Measurements from ENCODE around the gene ATG14. TPM values are rescaled to one million over a fixed set of nuclear protein-coding genes. Genes with fewer than 3 reads are reported as not detected.
A peak's percentile ranks its signal among the peaks of the same experiment; 100 is the strongest.

The ATG14 gene
- total RNA-seq, 1 donor from 2014 or later: 4.8 TPM

DNA sequence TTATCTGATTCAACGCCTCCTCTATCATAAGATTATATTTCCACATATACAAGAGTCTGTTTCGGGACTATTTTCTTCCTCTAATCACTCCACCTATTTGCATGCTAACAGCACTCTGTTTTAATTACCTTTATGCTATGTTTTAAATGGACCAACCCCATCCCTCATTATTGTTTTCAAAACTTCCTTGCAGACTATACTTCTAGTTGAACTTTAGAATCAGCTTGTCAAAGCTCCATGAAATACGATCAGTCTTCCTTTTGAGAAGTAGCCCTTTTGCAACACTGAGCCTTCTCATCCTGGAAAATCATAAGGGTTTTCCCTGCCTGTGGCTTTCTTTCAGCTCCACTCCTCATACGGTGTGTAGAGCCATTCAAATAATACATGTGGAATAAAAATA is 36.9 kb downstream of the ATG14 start:
- peak overlapping the region; percentile 99 for H3K27ac Mint-ChIP-seq
- no peaks in the 10 kb centered on the region for H3K9me3 Mint-ChIP-seq
- no peak for DNase-seq (ENCODE audit: low spot score)
- peaks cover 33% of the 10 kb centered on the region for H3K36me3 Mint-ChIP-seq (ENCODE audit: low read depth)
- peak overlapping the region; percentile 66 for H3K4me3 Mint-ChIP-seq
- peaks cover 54% of the 10 kb centered on the region for H3K4me1 Mint-ChIP-seq (ENCODE audit: low read depth)
- intact Hi-C loops (cut with micrococcal nuclease): loop anchor here (1.0 to 10.0 kb wide), 11 partner anchors 12 to 1894 kb away; partner anchors contain the start of genes AP5M1, ATG14, DLGAP5 and EXOC5
- no peaks in the 10 kb centered on the region for H3K27me3 Mint-ChIP-seq (ENCODE audit: insufficient read depth)

DNA sequence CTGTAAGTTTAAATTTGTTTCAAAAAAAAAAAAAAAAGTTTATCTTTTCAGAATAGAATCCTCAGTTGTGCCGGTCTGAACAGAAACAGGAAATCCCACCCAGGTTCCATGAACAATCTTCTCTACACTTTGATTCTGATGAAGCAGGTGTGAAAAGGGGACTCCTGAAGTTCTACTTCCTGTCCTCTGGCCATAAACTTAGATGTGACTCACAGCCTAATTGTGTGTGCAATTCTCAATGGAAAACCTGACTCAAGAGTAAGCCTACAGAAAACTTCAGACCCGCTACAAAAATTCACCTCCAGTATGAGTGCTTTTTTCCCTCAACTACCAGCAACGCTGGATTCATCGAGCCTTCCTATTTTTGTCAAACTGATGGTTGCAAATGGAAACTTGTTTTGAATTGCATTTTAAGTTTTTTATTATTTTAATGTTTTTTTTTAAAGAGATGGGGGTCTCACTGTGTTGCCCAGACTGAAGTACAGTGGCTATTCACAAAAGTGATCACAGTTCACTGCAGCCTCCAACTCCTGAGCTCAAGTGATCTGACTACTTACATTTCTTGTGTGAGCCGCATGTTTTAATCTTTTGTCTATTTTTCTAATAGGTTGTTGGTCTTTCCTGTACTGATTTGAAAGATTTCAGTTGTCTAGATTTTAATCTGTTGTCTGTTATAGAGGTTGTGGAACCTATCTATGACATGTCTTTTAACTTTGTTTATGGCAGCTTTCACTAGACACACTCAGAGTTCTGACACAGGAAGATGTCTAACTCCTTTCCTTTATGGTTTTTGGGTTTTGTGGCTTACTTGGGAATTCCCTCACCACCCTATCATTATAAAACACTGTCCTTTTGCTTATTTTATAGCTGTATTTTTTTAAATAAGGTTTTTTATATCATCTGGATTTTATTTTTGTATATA is 37.6 kb downstream of the ATG14 start:
- Mint-ChIP-seq H3K4me3 (peak overlapping the region; percentile 64), H3K36me3 (ENCODE audit: low read depth) (peaks cover 39% of the 10 kb centered on the region), H3K27me3 (ENCODE audit: insufficient read depth) (no peaks in the 10 kb centered on the region), H3K27ac (peak overlapping the region; percentile 99), H3K9me3 (no peaks in the 10 kb centered on the region), H3K4me1 (ENCODE audit: low read depth) (peaks cover 57% of the 10 kb centered on the region)
- DNase-seq (ENCODE audit: low spot score): peak; percentile 35
- intact Hi-C loops (cut with micrococcal nuclease): loop anchor here (1.0 to 10.0 kb wide), 11 partner anchors 12 to 1895 kb away; partner anchors contain the start of genes AP5M1, ATG14, DLGAP5 and EXOC5

DNA sequence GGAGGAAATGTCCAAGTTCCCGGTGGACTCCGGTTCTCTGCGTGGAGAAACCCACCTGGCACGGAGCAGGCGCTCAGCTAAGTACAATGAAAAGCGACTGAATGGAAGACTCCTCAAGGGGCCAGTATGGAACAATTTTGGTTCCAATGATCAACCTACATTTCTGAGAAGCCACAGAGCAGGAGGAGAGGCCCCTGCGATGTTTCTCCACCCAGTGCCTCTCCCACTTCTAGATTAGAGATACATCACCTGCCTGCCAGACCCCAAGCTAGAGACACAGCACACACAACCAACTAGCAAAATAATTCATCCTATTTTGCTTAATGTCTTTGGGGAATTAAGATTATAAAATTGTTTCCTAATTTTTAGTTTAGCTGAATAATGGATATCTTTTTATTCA is 38.8 kb downstream of the ATG14 start:
- no peak overlapping the region for H3K4me3 Mint-ChIP-seq
- no peaks in the 10 kb centered on the region for H3K27me3 Mint-ChIP-seq (ENCODE audit: insufficient read depth)
- no peak for DNase-seq (ENCODE audit: low spot score)
- H3K36me3 Mint-ChIP-seq (ENCODE audit: low read depth): peaks cover 38% of the 10 kb centered on the region
- intact Hi-C loops (cut with micrococcal nuclease): loop anchor here (5.0 to 10.0 kb wide), 3 partner anchors 278 to 468 kb away; partner anchors contain the start of genes GCH1 and MAPK1IP1L
- H3K9me3 Mint-ChIP-seq: no peaks in the 10 kb centered on the region
- H3K27ac Mint-ChIP-seq: peak overlapping the region; percentile 61
- H3K4me1 Mint-ChIP-seq (ENCODE audit: low read depth): peaks cover 57% of the 10 kb centered on the region

DNA sequence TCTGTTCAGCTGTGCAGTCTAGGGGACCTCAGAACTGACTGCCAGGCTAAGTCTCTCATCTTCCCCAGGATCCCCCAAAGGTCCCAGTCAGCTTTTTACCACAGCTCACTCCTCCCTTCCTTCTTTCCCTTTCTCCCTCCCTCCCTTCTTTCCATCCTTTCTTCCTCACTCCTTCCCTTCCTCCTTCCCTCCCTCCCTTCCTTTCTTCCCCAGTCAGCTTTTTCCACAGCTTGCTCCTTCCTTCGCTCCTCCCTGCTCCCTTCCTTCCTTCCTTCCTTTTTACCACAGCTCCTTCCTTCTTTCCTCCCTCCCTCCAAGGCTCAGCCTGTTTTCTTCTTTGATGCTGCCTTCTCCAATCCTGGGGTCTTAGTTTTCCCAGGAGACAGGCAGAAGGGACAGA is 39.2 kb downstream of the ATG14 start:
- intact Hi-C loops (cut with micrococcal nuclease): loop anchor here (5.0 to 10.0 kb wide), 3 partner anchors 278 to 468 kb away; partner anchors contain the start of genes GCH1 and MAPK1IP1L
- Mint-ChIP-seq H3K4me1 (ENCODE audit: low read depth) (peaks cover 57% of the 10 kb centered on the region), H3K27ac (peak overlapping the region; percentile 61), H3K36me3 (ENCODE audit: low read depth) (peaks cover 40% of the 10 kb centered on the region), H3K9me3 (no peaks in the 10 kb centered on the region), H3K4me3 (no peak overlapping the region), H3K27me3 (ENCODE audit: insufficient read depth) (no peaks in the 10 kb centered on the region)
- DNase-seq (ENCODE audit: low spot score): no peak

DNA sequence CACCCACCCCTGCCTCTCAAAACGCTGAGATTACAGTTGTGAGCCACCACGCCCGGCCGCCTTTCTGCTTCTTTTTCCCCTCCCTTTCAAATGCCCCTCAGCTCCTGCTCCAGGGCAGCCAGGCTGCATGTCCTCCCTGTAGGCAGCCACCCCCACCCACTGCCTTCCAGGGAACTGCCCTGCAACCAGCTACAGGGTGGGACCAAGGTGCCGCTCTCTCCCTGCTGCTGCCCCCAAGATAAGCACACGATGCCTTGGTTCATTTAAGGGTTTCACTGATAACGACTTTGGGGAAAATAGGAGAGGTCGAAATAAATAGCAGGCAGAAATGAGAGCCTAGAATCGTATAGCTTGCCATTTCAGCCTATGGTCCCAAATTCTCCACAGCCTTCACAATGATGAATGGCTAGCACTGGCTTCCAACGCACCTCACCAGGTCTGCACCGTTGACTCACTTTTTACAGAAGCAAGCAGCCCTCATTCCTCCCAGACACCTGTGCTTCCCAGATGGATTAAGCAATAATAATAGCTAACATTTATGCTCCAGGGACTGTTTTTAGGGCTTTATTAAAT is 40.7 kb downstream of the ATG14 start:
- peaks cover 31% of the 10 kb centered on the region for H3K36me3 Mint-ChIP-seq (ENCODE audit: low read depth)
- H3K27me3 Mint-ChIP-seq (ENCODE audit: insufficient read depth): no peaks in the 10 kb centered on the region
- DNase-seq (ENCODE audit: low spot score): no peak
- no peak overlapping the region for H3K27ac Mint-ChIP-seq
- H3K4me1 Mint-ChIP-seq (ENCODE audit: low read depth): peaks cover 51% of the 10 kb centered on the region
- intact Hi-C loops (cut with micrococcal nuclease): loop anchor here (5.0 to 10.0 kb wide), 3 partner anchors 276 to 466 kb away; partner anchors contain the start of genes GCH1 and MAPK1IP1L
- no peaks in the 10 kb centered on the region for H3K9me3 Mint-ChIP-seq
- H3K4me3 Mint-ChIP-seq: no peak overlapping the region

DNA sequence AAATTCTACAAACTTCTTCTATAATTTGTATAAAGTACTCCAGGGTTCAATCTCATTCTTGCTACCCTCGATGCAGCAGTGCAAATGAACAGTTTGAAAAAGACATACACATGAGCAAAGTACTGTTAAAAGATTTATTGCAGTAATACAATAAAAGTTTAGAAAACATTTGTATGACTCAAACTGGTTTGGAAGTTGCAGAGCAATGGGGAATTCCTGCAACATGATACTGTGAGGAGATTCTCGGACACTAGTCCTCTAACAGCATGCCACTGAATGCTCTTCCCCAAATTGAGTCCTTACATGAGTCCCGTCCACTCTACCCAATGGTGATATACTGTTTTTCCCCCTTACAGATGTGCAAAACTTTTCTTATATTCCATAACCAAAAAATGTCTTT is 45.4 kb downstream of the ATG14 start:
- Mint-ChIP-seq H3K4me1 (ENCODE audit: low read depth) (peaks cover 15% of the 10 kb centered on the region), H3K4me3 (no peak overlapping the region), H3K36me3 (ENCODE audit: low read depth) (peaks cover 38% of the 10 kb centered on the region), H3K27me3 (ENCODE audit: insufficient read depth) (no peaks in the 10 kb centered on the region), H3K27ac (no peak overlapping the region), H3K9me3 (no peaks in the 10 kb centered on the region)
- DNase-seq (ENCODE audit: low spot score): no peak
- intact Hi-C loops (cut with micrococcal nuclease): no loop called here

DNA sequence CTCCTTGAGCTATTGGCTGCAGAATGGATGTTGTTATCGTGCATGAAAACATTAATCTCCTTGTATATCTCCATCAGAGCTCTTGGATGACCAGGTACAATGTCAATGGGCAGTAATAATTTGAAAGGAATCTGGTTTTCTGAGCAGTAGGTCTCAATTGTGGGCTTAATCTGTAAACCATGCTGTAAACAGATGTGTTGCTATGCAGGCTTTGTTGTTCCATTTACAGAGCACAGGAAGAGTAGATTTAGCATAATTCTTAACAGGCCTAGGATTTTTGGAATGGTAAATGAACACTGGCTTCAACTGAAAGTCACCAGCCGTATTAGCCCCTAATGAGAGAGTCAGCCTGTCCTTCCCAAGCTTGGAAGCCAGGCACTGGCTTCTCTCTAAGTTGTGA is 50.4 kb downstream of the ATG14 start:
- H3K27ac Mint-ChIP-seq: no peak overlapping the region
- no peak overlapping the region for H3K4me3 Mint-ChIP-seq
- intact Hi-C loops (cut with micrococcal nuclease): no loop called here
- peaks cover 13% of the 10 kb centered on the region for H3K4me1 Mint-ChIP-seq (ENCODE audit: low read depth)
- H3K36me3 Mint-ChIP-seq (ENCODE audit: low read depth): peaks cover 27% of the 10 kb centered on the region
- H3K27me3 Mint-ChIP-seq (ENCODE audit: insufficient read depth): no peaks in the 10 kb centered on the region
- DNase-seq (ENCODE audit: low spot score): no peak
- no peaks in the 10 kb centered on the region for H3K9me3 Mint-ChIP-seq

DNA sequence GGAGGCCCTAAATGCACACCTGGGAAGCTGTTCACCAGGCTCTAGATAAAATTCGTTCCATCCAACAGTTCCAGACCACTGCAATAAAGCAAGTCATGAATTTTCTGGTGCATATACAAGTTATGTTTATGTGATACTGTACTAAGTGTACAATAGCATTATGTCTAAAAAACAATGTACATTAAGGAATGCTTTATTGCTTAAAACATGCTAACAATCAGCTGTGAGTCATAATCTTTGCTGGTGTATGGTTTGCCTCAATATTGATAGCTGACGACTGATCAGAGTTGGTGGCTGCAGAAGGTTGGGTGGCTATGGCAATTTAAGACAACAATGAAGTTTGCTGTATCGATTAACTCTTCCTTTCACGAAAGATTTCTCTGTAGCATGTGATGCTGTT is 52.3 kb downstream of the ATG14 start:
- Mint-ChIP-seq H3K36me3 (ENCODE audit: low read depth) (peaks cover 23% of the 10 kb centered on the region), H3K4me1 (ENCODE audit: low read depth) (peaks cover 24% of the 10 kb centered on the region), H3K27ac (no peak overlapping the region), H3K27me3 (ENCODE audit: insufficient read depth) (no peaks in the 10 kb centered on the region), H3K4me3 (no peak overlapping the region), H3K9me3 (no peaks in the 10 kb centered on the region)
- intact Hi-C loops (cut with micrococcal nuclease): no loop called here
- DNase-seq (ENCODE audit: low spot score): no peak

DNA sequence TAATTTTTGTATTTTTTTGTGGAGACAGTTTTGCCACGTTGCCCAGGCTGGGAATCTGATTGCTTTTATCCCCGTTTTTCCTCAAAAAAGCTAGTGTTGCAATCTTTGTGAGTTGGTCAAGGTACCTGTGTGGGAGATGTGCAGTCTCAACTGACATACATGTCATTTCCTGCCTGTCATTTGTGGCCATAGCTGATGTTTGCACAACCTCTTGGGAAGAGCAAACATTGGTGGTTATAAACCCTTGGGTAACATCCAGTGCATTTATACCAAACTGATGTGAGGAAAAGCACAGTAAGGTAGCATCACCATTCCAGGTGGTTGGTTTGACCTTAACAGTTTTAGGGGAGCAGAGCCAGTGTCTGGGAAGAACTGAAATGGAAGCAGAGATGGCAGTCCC is 54.7 kb downstream of the ATG14 start:
- Mint-ChIP-seq H3K27me3 (ENCODE audit: insufficient read depth) (no peaks in the 10 kb centered on the region), H3K4me1 (ENCODE audit: low read depth) (peaks cover 32% of the 10 kb centered on the region), H3K9me3 (no peaks in the 10 kb centered on the region), H3K36me3 (ENCODE audit: low read depth) (peaks cover 16% of the 10 kb centered on the region), H3K27ac (no peak overlapping the region), H3K4me3 (no peak overlapping the region)
- intact Hi-C loops (cut with micrococcal nuclease): no loop called here
- DNase-seq (ENCODE audit: low spot score): no peak

DNA sequence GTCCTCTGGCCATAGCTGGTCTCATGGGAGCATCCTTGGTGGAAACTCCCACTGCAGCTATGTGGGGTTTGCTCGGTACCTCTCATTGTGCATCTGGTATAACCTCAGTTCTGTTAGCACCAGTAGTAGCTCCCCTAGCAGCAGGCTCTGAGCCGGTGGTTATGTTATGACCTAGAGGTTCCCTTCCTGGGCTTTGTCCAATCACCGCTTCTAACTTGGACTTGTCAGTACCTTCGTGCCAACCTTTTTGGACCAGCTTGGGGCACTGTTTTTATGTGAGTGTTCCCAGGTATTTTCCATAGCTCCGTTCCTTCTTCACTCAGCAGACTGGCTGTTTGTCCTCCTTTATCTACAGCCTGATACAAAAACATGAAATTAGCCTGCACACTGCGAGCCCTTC is 55.7 kb downstream of the ATG14 start:
- no peaks in the 10 kb centered on the region for H3K27me3 Mint-ChIP-seq (ENCODE audit: insufficient read depth)
- no peak overlapping the region for H3K4me3 Mint-ChIP-seq
- H3K36me3 Mint-ChIP-seq (ENCODE audit: low read depth): peaks cover 16% of the 10 kb centered on the region
- no peaks in the 10 kb centered on the region for H3K9me3 Mint-ChIP-seq
- H3K4me1 Mint-ChIP-seq (ENCODE audit: low read depth): peaks cover 28% of the 10 kb centered on the region
- H3K27ac Mint-ChIP-seq: no peak overlapping the region
- intact Hi-C loops (cut with micrococcal nuclease): no loop called here
- no peak for DNase-seq (ENCODE audit: low spot score)

DNA sequence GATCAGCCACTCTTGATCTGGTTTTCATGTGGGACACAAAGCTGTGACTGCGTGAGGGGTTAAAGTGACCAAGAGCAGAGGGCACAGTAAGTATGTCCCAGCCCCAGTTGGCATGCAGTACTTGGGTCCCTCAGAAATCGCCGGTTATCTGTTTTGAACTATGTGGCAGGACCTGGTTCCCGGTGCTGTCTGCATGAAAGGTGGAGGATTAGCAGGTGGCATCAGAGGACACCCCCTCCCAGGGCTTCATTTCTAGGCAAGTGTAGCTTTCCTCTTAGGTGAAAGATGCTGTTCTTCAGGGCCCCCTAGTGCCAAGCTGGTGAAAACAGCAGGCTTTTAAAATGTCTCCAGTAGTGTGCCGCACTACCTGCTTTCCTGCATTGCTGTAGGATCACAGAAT is 57.1 kb downstream of the ATG14 start:
- H3K4me3 Mint-ChIP-seq: peak overlapping the region; percentile 71
- peaks cover 21% of the 10 kb centered on the region for H3K36me3 Mint-ChIP-seq (ENCODE audit: low read depth)
- no peaks in the 10 kb centered on the region for H3K27me3 Mint-ChIP-seq (ENCODE audit: insufficient read depth)

DNA sequence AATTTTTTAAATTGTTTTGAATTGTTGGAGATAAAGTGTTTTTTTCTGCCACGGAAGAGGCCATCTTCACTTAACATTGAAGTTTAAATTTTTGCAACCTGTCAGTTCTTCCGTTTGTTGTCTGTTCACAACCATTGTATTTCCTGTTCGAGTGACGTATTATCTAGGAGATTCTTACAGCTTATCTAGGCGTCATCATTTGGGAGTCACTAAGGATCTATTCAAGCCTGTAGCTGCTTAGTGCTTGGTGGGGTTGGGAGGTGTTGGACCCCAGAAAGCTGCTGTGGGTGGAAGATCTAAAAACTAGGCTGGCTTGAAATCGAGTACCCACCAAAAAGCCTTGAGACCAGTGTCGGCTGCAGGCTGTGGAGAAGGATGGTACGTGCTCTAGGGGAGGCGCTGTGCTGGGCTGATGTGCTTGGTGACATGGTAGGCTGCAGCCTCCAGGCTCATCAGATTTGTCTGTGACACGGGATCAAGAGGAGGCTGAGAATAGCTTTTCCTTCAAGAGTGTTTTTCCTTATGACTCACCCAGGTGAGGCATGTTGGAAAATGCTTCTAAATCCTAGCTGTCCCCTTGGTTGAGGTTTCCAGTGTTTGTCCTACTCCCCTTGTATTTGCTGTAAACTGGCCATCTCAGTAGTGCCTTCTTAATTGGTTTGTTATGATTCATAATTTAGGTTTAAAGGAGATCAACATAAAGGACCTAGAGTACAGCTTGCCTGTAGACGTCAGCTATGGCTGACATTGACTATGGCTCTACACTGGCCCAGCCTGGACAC is 57.8 kb downstream of the ATG14 start:
- Mint-ChIP-seq H3K27ac (peak overlapping the region; percentile 93), H3K9me3 (no peaks in the 10 kb centered on the region), H3K36me3 (ENCODE audit: low read depth) (peaks cover 23% of the 10 kb centered on the region), H3K4me1 (ENCODE audit: low read depth) (peaks cover 35% of the 10 kb centered on the region), H3K27me3 (ENCODE audit: insufficient read depth) (no peaks in the 10 kb centered on the region), H3K4me3 (peak overlapping the region; percentile 71)
- no peak for DNase-seq (ENCODE audit: low spot score)
- intact Hi-C loops (cut with micrococcal nuclease): loop anchor here (1.0 kb wide), 6 partner anchors 15 to 141 kb away; partner anchors contain the start of gene FBXO34

More for the DNA sequence above, 57.1 kb downstream of the ATG14 start:
- intact Hi-C loops (cut with micrococcal nuclease): loop anchor here (1.0 kb wide), 6 partner anchors 15 to 141 kb away; partner anchors contain the start of gene FBXO34
- Mint-ChIP-seq H3K4me1 (ENCODE audit: low read depth) (peaks cover 29% of the 10 kb centered on the region), H3K9me3 (no peaks in the 10 kb centered on the region), H3K27ac (peak overlapping the region; percentile 93)
- peak; percentile 45 for DNase-seq (ENCODE audit: low spot score)
